ENCODE data around the gene SERPINB10.

- TF ChIP-seq EZH2 (IDR thresholded peaks at IDR 0.05; ENCODE audit: insufficient read depth, poor library complexity, severe bottlenecking) (no peak), EZH2phosphoT487 (IDR thresholded peaks at IDR 0.05; ENCODE audit: insufficient read depth, low read depth) (no peak)
These were observed 49.3 kb upstream of the SERPINB10 start for GRCh38 chr18:63858456-63858855.

All from GM23248 (cell line).